NCI-H748 treated with DMSO at 0.1 percent for 48 hours (cell line): ENCODE data around the gene NKAIN2.
"Not testable (repeated sequence)": the region's sequence is repeated elsewhere in the genome, so short reads cannot be mapped to it uniquely, and the experiment has no call there.

Experiments
- DNase-seq: peaks from one replicate; lab custom pipeline; 2025; lab: John Stamatoyannopoulos, UW

NKAIN2 gene

DNA sequence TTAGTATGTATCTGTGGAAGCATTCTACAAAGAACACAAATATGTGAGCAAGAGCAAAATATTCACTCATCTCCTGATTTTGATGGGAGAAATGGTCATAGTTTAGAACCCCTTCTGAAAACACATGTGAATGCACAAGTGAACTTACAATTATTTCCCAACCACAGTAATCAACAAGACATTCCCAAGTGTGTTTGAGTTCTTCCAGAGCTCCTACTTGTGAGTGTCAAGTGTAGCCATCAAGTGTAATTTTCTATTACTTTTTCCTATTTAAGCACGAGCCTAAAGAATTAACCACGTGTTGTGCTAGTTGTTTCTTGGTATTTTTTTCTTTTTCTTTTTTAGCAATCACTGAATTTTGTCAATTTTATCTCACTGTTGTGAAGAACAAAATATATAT lies 402.3 kb downstream of the NKAIN2 start:
- no peak for DNase-seq

DNA sequence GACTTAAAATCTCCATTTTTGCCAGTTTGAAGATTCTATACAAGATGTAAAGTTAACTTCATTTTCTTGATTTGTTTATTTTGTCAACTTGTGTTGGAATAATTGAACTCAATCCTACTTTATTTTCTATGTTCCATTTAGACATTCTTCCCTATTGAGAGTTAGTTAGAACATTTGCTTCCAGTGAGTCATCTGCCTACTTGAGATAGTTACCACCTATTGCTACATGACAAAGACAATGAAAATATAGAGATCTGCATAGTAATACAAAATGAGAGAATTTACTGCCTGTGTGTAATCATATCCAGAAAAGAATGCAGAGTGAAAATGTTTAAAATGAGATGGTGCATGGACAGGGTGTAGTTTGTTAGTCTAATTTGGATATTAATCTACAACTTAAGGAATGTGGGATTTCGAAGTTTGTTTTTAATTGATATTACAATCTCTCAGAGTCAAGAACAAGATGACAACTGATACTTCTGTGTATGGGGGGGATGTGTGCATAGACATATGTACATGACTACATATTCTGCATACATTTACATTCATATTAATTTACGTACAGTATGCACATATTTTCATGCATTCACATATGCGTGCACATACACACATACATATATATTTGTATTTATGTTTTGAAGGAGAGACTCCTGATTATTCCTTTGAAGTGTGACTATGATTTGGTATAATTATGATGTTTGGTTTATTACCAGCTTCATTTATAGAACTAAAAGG lies 420.1 kb downstream of the NKAIN2 start:
- DNase-seq, result no peak

DNA sequence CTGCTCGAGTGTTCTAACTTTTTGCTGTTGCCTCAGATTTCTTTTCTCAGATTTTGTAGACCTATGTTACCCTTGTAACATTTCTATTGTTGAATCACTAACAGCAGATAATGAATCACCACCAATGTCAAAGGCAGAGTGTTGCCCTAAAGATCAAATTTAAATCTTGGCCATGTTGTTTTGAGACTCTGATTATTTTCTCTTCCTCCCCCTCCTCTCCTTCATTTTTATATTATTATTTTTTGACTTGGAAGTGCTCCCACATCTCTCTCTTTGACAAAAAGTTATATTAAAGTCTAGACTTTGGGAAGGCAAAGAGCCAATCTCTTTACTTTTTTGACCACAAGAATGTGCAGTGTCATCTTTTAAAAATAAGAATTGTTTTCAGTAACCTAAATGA lies 422.7 kb downstream of the NKAIN2 start:
- DNase-seq, result no peak

DNA sequence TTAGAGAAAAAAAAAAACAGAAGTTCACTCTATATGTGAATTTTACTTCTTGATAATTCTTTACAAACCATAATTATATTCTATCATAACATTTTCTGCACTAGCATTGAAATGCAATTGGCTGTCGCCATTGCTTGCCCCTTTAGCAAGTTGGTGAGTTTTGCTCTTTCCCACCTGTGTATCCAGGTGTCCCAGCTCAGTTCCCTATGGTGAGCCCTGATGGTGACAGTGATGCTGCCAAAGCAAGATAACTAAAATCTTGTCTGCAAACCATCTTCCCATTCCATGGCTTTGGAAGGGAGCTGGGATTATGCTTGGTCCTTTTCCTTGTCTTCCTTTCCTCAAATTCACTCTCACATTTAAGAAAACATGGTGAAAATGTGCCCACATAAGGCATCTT lies 429.6 kb downstream of the NKAIN2 start:
- no peak for DNase-seq

DNA sequence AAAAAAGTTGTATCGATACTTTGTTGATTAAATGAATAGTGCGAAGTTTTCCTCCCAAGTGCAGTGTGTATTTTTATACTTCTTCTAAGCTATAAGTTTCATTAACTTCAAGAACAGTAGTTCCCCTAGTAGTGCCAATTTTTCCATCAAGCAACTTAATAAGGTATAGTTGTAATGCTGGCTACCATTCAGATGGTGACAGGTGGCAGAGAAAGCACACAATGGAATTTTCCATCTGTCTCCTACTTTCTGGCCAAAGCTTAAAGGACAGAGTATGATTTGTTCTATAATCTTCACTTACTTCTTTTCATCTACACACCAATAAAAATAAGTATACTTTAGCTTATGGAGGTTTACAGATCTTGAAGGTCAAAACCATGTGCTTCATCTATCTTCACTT lies 431.1 kb downstream of the NKAIN2 start:
- DNase-seq, result no peak

DNA sequence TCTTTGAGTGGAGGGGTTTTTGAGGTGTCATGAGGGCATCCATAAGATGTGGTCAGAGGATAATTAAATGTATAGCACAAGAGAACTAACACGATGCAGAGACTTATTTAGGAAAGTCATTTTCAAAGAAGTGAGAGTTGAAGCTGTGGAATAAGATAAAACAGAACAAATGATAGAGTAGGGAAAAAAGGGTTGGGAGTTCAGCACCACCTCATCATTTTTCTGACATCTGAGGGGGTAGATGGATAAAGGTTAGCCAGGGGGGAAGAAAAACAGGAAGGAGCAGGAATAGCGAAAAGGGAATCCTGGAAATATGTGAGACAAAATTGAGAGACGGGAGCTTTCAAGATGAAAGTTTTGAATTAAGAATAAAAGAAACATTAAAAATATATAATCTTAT lies 434.2 kb downstream of the NKAIN2 start:
- DNase-seq, result no peak

DNA sequence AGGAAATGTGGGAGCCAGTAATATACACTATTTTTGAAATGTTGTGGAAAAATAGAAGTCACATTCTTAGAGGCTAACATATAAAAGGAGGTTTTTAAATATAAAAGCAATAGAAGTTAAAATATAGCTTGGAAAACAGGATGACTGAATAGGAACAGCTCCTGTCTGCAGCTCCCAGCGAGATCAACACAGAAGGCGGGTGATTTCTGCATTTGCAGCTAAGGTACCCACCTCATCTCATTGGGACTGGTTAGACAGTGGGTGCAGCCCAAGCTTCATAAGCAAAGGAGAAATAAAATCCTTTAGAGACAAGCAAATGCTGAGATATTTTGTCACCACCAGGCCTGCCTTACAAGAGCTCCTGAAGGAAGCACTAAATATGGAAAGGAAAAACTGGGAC lies 434.7 kb downstream of the NKAIN2 start:
- not testable (repeated sequence) for DNase-seq

DNA sequence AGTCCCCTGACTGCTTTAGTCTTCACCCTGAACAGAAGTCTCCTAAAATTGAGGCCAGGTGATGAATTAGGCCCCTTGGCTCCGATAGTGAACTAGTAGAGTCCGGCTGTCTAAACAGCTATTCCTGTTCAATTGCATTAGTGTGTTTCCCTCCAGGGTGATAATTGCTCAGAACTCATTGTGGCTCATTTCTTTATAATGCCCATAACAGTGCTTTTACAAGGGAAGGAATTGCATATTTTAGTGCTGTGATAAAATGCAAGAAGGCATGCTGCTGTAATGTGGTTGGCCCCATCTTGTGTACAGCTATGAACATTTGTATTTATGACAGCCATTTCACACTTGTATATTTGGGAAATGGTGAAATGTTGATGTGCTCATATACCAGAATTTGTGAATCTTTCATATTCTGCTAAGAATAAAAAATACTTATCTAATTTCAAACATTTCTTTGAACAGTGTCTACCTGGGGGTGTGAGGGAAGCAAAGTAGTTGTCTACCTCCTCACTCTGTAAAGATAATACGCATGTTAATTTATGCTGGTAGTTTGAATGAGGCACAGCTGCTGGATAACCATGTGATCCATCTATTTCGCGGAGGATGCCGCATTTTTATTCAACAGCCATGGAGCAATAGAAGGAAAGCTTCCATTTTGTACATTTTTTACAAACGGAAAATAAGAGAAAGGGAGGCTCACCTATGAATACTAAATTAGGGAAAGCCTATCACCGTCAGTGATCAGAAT lies 451.4 kb downstream of the NKAIN2 start:
- peak; percentile 30 for DNase-seq

DNA sequence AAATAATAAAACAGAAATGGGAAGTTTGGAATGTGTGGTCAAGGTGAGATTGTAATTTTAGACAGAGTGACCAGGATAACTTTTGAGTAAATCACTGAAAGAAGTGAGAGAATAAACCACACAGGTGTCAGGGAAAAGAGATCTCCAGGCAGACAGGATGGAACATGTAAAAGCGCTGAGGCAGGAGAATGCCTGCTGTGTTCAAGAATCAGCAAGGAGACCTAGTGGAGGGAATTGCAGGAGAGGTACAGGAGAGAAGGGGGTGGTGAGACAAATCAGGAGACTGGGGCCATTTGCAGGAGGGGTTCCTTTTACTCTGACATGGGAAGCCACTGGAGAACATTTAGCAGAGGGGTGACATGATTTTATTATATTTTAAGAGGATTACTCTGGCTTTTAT lies 456.7 kb downstream of the NKAIN2 start:
- no peak for DNase-seq

DNA sequence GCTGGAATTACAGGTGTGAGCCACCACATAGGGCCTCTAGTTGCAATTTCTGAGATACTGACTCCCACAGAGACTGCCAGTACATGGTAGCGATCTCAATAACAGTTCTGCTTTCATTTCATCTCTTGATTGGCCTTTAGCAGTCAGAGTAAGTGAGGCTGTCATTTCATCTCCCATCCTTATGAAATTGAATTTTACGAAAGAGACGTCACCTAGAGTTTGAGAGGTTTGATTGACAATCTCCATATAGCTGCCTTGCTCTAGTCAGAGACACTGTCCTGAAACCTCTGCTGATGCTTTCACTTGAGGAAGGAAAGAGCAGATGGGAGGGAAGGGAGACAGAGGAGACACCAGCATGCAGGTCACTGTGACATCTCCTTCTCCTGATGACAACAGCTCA lies 466.1 kb downstream of the NKAIN2 start:
- no peak for DNase-seq

DNA sequence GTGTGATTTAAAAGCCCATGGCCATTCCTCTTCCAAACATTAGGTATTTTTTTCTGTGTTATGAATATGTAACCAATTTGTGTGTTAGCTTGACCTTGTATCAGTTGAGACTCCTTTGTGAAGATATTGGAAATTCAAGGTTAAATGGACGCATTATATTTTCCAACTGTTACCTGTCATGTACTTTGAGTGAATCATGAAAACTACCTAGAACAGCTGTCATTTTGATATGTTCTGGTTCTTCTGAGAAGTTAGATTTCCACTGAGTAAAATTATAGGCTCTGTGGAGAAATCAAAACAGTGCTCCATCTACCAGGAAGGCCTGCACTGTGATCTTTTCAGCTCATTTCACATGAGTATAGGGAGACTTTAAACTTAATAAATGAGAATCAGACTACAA lies 470.0 kb downstream of the NKAIN2 start:
- DNase-seq, result no peak

DNA sequence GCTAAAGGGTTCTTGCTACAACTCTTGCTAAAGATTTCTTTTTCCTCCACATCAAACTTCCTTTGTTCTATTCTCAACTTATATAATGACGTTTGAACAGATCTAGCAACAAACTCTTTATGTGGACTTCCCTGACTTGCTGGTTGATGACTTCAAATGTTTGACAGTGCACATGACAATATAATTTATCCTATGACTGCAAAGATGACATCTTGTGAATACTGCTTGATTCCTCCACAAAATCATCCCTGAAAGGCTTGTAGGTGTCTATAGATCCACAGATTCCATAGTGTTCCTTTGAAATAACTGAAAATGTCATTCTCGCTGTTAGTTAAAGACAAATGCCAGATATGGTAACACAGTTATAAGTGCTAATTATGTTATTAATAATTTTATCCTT lies 478.9 kb downstream of the NKAIN2 start:
- no peak for DNase-seq

- no peak for DNase-seq
Observed at GRCh38 chr6:124283486-124283885, 479.8 kb downstream of the NKAIN2 start.

GRCh38 chr6:124285146-124285545 lies 481.5 kb downstream of the NKAIN2 start:
- DNase-seq, result no peak

- DNase-seq, result no peak
Observed at GRCh38 chr6:124294574-124295200, 491.0 kb downstream of the NKAIN2 start.

DNA sequence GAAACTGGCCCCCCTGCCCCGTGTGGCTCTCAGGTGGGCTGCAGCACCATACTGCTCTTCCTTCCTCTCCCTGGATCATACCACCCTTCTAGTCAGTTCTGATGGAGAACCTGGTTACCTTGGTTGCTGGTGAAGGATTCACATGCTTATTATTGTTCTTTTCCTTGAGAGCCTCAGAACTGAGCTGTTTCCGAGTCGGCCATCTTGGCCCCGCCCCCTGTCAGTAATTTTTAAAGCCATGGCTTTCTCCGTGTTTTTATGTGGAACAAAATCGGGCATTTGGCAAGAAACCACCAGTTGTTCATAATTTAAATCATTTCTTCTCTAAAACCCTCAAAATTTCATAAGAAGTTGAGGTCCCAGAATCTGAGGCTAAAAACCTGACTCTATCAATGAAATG lies 493.8 kb downstream of the NKAIN2 start:
- no peak for DNase-seq

DNA sequence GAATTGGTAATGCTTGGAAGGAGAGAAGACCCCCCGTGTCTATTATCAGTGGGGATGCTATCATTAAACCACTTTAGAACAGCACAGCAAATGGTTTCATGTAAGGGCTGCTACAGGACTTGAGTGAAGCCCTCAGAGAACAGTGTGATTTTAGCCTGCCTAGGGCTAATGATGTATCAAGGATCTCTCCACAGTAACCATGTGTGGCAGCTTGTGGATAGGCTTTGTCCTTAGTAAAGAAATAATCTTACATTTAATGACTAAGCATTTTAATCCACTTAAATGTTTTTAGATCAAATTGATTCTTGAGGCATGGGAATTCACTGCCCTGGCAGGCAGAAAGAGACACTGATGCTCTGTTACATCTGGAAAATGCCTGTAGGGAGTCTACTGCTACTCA lies 495.1 kb downstream of the NKAIN2 start:
- no peak for DNase-seq

GRCh38 chr6:124300907-124301306 lies 497.2 kb downstream of the NKAIN2 start:
- not testable (repeated sequence) for DNase-seq

DNA sequence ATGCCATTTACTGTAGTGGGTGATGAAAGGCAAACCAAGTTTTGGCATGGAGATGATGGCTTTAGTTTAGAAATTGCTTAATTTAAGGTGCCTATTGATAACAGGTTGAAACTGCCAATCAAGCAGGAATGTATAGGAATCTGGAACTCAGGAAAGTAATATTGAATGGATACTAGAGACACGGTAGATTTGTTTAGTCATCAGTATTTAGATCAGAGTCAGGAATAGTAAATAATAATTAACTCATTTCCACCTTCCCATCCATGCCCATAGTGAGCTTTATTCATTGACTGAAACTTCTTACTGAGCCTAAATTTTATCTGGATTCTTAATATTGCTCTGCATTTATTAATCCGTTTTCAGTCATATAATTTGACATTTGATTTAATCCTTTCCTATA lies 500.3 kb downstream of the NKAIN2 start:
- DNase-seq, result no peak

DNA sequence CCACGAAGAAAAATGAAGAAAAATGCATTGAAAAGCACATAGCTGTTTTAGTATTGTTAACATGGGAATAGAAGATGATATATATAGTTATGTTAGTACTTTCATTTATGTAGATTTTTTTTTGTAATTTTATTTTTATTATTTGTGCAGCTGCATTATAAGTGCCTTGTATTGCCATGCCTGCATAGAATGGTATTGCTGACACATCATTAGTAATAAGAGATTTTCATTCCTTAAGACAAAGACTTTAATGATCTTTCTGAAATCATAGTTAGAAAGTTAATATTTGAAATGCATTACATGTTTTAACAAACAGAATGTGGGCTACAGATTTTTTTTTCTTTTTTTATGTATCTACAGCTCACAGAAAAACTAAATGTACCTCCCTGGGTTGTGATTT lies 506.5 kb downstream of the NKAIN2 start:
- DNase-seq, result no peak

DNA sequence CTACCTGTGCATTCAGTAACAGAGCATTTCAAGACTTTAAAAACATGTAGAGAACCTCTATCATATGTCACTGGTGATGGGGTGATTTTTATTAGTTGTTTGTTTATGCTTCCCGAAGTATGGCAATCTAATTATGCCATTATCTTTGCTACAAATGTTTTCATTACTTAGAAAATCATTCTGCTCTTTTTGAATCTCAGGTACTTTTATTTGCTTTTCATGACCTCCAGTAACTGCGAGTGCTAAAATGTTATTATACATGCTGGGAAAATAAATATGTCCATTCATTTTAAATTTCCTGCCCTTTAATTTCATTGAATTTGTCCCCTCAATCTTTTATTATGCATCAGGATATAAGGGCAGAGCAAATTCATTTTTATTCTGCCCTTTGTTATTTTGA lies 515.7 kb downstream of the NKAIN2 start:
- DNase-seq, result peak; percentile 94

DNA sequence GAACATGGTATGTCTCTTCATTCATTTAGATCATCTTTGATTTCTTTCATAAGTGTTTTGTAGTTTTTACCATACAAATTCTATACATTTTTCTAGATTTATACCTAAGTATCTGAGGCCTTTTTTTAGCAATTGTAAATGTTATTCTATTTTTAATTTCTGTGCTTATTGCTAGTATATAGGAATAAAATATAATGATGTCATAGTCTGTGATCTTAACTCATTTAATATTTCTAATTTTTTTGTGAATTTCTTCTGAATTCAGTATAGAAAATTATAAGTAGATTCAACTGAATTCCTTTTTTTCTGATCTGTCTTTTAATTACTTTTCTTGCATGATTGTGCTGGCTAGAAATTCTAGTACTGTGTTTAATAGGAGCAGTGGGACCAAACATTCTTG lies 520.6 kb downstream of the NKAIN2 start:
- no peak for DNase-seq

- DNase-seq, result no peak
Observed at GRCh38 chr6:124330197-124330596, 526.5 kb downstream of the NKAIN2 start.
